HEK293 (cell line): ENCODE measurements around the gene TRMT5.

Source experiments
- ZBTB20 ChIP-seq: fragments of 450-650 bp; formaldehyde crosslinking; IDR thresholded peaks from 2 replicates; pipeline ENCODE4 v1.5.1; 2016; ENCODE audit warnings: missing biosample characterization, missing genetic modification characterization
- ZNF747 ChIP-seq: fragments of 450-650 bp; formaldehyde crosslinking; IDR thresholded peaks from 2 replicates; pipeline ENCODE4 v1.5.1; 2016; ENCODE audit warnings: missing biosample characterization, missing genetic modification characterization
- ZXDB ChIP-seq: fragments of 450-650 bp; formaldehyde crosslinking; IDR thresholded peaks from 2 replicates; pipeline ENCODE4 v1.5.1; 2016; ENCODE audit warnings: missing biosample characterization, missing genetic modification characterization
- TF ChIP-seq, protein P1 (sequence below): fragments of 450-650 bp; formaldehyde crosslinking; IDR thresholded peaks from 2 replicates; pipeline ENCODE4 v1.5.1; 2016; ENCODE audit warnings: missing biosample characterization, missing genetic modification characterization
- TF ChIP-seq, protein P2 (sequence below): fragments of 450-650 bp; formaldehyde crosslinking; optimal IDR thresholded peaks from 2 replicates; pipeline ENCODE3; 2016; ENCODE audit warnings: missing biosample characterization, mild to moderate bottlenecking, missing genetic modification characterization
- TF ChIP-seq, protein P3 (sequence below): fragments of 450-650 bp; formaldehyde crosslinking; IDR thresholded peaks from 2 replicates; pipeline ENCODE4 v1.5.1; 2016; ENCODE audit warnings: missing biosample characterization, missing genetic modification characterization

DNA sequence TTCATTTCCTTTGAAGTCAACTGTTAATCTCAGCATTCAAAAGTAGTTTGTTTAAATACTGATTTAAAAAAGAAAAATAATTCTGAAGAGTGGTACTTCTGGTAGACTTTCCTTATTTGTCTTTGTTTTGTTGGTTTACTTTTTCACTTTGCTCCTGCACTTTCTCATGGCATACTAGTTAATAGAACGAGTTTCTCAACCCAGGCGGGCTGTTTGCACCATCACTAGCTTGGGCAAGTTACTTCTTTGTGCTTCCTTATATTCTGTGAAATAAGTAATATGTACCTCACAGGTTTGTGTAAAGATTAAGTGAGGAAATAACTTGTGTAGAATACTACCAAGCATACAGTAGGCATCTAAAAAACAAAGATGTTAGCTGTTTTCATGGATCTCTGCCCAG is 45.6 kb upstream of the TRMT5 start:
- TF ChIP-seq, protein P1, sequence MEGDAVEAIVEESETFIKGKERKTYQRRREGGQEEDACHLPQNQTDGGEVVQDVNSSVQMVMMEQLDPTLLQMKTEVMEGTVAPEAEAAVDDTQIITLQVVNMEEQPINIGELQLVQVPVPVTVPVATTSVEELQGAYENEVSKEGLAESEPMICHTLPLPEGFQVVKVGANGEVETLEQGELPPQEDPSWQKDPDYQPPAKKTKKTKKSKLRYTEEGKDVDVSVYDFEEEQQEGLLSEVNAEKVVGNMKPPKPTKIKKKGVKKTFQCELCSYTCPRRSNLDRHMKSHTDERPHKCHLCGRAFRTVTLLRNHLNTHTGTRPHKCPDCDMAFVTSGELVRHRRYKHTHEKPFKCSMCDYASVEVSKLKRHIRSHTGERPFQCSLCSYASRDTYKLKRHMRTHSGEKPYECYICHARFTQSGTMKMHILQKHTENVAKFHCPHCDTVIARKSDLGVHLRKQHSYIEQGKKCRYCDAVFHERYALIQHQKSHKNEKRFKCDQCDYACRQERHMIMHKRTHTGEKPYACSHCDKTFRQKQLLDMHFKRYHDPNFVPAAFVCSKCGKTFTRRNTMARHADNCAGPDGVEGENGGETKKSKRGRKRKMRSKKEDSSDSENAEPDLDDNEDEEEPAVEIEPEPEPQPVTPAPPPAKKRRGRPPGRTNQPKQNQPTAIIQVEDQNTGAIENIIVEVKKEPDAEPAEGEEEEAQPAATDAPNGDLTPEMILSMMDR (tag by site-specific recombination), result no peak
- no peak for TF ChIP-seq ZNF747 (tag by site-specific recombination)
- TF ChIP-seq, protein P2, sequence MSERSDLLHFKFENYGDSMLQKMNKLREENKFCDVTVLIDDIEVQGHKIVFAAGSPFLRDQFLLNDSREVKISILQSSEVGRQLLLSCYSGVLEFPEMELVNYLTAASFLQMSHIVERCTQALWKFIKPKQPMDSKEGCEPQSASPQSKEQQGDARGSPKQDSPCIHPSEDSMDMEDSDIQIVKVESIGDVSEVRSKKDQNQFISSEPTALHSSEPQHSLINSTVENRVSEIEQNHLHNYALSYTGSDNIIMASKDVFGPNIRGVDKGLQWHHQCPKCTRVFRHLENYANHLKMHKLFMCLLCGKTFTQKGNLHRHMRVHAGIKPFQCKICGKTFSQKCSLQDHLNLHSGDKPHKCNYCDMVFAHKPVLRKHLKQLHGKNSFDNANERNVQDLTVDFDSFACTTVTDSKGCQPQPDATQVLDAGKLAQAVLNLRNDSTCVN, result no peak
- TF ChIP-seq, protein P3, sequence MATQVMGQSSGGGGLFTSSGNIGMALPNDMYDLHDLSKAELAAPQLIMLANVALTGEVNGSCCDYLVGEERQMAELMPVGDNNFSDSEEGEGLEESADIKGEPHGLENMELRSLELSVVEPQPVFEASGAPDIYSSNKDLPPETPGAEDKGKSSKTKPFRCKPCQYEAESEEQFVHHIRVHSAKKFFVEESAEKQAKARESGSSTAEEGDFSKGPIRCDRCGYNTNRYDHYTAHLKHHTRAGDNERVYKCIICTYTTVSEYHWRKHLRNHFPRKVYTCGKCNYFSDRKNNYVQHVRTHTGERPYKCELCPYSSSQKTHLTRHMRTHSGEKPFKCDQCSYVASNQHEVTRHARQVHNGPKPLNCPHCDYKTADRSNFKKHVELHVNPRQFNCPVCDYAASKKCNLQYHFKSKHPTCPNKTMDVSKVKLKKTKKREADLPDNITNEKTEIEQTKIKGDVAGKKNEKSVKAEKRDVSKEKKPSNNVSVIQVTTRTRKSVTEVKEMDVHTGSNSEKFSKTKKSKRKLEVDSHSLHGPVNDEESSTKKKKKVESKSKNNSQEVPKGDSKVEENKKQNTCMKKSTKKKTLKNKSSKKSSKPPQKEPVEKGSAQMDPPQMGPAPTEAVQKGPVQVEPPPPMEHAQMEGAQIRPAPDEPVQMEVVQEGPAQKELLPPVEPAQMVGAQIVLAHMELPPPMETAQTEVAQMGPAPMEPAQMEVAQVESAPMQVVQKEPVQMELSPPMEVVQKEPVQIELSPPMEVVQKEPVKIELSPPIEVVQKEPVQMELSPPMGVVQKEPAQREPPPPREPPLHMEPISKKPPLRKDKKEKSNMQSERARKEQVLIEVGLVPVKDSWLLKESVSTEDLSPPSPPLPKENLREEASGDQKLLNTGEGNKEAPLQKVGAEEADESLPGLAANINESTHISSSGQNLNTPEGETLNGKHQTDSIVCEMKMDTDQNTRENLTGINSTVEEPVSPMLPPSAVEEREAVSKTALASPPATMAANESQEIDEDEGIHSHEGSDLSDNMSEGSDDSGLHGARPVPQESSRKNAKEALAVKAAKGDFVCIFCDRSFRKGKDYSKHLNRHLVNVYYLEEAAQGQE (tag by site-specific recombination), result no peak
- TF ChIP-seq ZXDB (tag by site-specific recombination), result no peak
- TF ChIP-seq ZBTB20 (tag by site-specific recombination), result no peak
